Panc1 (cell line): ENCODE measurements around the gene WNK4. TPM values are rescaled to one million over a fixed set of nuclear protein-coding genes. Genes with fewer than 3 reads are reported as not detected.

ENCODE experiments used
- ATAC-seq: fragments of 200-7000 bp; cut with Tn5 transposase; 2 replicates; pipeline ENCODE4 v1.9.1; 2020; ENCODE audit warnings: mild to moderate bottlenecking, moderate library complexity
- BruUV-seq: library from RNA; stranded (reverse); fragments of 400-500 nt; replicated peaks from 2 replicates; lab custom pipeline; 2021; lab: Mats Ljungman, UMichigan
- CTCF ChIA-PET: fragments of 300-600 bp; sonication (Branson Sonifier 250); formaldehyde crosslinking; loops from one replicate; lab custom pipeline; 2022; ENCODE audit warnings: antibody characterized with exemption; lab: Charles Lee
- POLR2A ChIA-PET: fragments of 300-600 bp; sonication (Branson Sonifier 250); formaldehyde crosslinking; loops from one replicate; lab custom pipeline; 2022; ENCODE audit warnings: antibody characterized with exemption; lab: Charles Lee
- DNase-seq: peaks from one replicate; pipeline ENCODE4 v3.0.0-alpha.2; 2010; ENCODE audit warnings: low read depth, low spot score
- H3K27ac ChIP-seq: 2 replicates; pipeline ENCODE4 v1.5.1; 2011; ENCODE audit warnings: mild to moderate bottlenecking, low read length, inconsistent platforms
- H3K27me3 ChIP-seq: fragments of 200-500 bp; sonication (Bioruptor generic); 2 replicates; pipeline ENCODE4 v1.6.0; 2014; ENCODE audit warnings: low read length, inconsistent platforms; ENCODE audit not compliant: control insufficient read depth, insufficient read depth
- H3K36me3 ChIP-seq: fragments of 200-500 bp; sonication (Bioruptor generic); 2 replicates; pipeline ENCODE4 v1.5.1; 2014; ENCODE audit warnings: inconsistent platforms, mild to moderate bottlenecking, low read length, moderate library complexity; ENCODE audit not compliant: control insufficient read depth, insufficient read depth
- H3K4me1 ChIP-seq: 2 replicates; pipeline ENCODE4 v1.5.1; 2011; ENCODE audit warnings: inconsistent platforms, mild to moderate bottlenecking, low read length, moderate library complexity; ENCODE audit not compliant: control insufficient read depth, insufficient read depth
- H3K4me3 ChIP-seq, 2 experiments: 2 replicates each; pipeline ENCODE4 v1.5.1; 2011 to 2012; ENCODE audit warnings: low read depth in 2 of 2, low read length in 2 of 2, mild to moderate bottlenecking in 2 of 2, inconsistent platforms in 1 of 2, moderate library complexity in 1 of 2
- H3K9me3 ChIP-seq: fragments of 200-500 bp; sonication (Bioruptor generic); 2 replicates; pipeline ENCODE4 v1.5.1; 2014; ENCODE audit warnings: low read depth, mild to moderate bottlenecking, inconsistent platforms, low read length, moderate library complexity; ENCODE audit not compliant: control insufficient read depth, insufficient read depth
- POLR2AphosphoS5 ChIP-seq: IDR thresholded peaks from 2 replicates; pipeline ENCODE4 v1.6.1; 2012; ENCODE audit warnings: mild to moderate bottlenecking, low read depth, low read length, moderate library complexity
- SIN3A ChIP-seq: IDR thresholded peaks from 2 replicates; pipeline ENCODE4 v1.6.1; 2012; ENCODE audit warnings: low read depth, mild to moderate bottlenecking, low read length, moderate library complexity, borderline replicate concordance; ENCODE audit not compliant: insufficient read depth
- TCF7L2 ChIP-seq: IDR thresholded peaks from 2 replicates; pipeline ENCODE4 v1.6.1; 2011; ENCODE audit warnings: mild to moderate bottlenecking, low read depth, low read length, inconsistent platforms
- in situ Hi-C: cut with HindIII; loops from 2 replicates; pipeline ENCODE4 v1.10.0; 2016; ENCODE audit warnings: low sequenced_read_pairs, low pct_unique_long_range_greater_than_20kb
- intact Hi-C: fragments of 100-400 bp; cut with micrococcal nuclease; formaldehyde crosslinking; loops from one replicate; pipeline ENCODE4 v1.10.0; 2022; ENCODE audit not compliant: unreplicated experiment
- total RNA-seq: library from RNA; stranded (reverse); gene quantifications from one replicate; pipeline ENCODE4 v1.2.1, GENCODE V29; 2021; ENCODE audit not compliant: unreplicated experiment
- TF ChIP-seq, protein P1 (sequence below), 2 experiments: IDR thresholded peaks; 2 replicates each; pipeline ENCODE4 v1.6.1; 2011 to 2012; ENCODE audit warnings: low read depth in 2 of 2, control low read depth in 1 of 2, low read length in 1 of 2, mild to moderate bottlenecking in 1 of 2, moderate library complexity in 1 of 2; ENCODE audit not compliant: insufficient read depth in 1 of 2
- TF ChIP-seq, protein P2 (sequence below): fragments of 450-650 bp; IDR thresholded peaks from 2 replicates; pipeline ENCODE4 v1.5.1; 2017; ENCODE audit warnings: mild to moderate bottlenecking

The WNK4 gene
- total RNA-seq, 1 experiment from 2014 or later = 3.5 TPM

DNA sequence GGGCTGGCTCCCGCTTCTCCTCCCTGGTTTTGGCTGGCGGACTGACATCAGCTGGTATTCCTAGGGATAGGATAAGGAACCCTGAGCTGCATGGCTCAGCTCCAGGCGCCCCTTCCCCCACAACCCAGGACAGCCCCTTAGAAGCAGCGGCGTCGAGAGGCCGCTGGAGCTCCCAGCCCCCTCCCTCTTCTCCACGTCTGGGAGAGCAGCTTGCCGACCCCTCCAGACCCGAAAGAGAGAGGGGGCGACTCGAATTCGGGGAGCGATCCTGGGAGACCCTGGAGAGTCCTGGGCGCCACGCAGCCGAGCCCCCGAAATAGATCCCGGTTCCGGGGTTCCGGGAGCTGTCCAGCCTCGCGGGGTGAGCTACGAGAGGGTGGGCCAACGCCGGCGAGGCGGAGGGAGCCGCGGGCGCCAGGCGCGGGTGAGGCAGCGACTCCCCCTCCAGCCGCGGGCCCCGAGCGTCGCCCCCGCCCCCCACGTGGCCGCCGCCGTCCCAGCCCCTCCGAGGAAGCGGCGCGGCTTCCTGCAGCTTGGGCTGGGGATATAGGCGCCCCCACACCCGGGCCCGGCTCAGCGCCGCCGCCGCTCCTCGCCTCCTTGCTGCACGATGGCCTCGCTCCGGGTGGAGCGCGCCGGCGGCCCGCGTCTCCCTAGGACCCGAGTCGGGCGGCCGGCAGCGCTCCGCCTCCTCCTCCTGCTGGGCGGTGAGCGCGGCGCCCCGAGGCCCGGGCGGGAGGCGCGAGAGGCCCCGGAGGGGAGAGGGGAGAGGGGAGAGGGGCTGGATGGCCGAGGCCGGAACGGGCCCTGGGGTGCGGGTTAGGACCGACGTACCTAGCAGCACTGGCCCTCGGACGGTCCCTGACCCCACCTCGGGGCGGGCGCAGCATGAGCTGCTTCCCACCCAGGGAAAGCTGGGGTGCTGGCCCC lies 19.5 kb upstream of the WNK4 start, which contains the start of gene RAMP2:
TSS of gene RAMP2 (plus strand) at position 576 of the 930 bp plus-strand sequence. CDS start at position 611, 35 bp downstream.
- ChIA-PET POLR2A (interaction anchor here (1.0 kb wide), 1 partner anchor 12 kb away, joined by 5 read pairs; the partner anchor contains the start of gene VPS25), CTCF (no interaction called here)
- in situ Hi-C loops (no loop called here), intact Hi-C loops (no loop called here)
- ATAC-seq (peak; percentile 58), DNase-seq (no peak)
- H3K36me3 ChIP-seq = no peaks in the 10 kb centered on the region
- no peaks in the 10 kb centered on the region for H3K4me1 ChIP-seq
- peak within 1 kb of the TSS; percentile 26 to 28; a peak in 3 of 4 replicates for H3K4me3 ChIP-seq
- no peak for TF ChIP-seq TCF7L2
- TF ChIP-seq, protein P1, sequence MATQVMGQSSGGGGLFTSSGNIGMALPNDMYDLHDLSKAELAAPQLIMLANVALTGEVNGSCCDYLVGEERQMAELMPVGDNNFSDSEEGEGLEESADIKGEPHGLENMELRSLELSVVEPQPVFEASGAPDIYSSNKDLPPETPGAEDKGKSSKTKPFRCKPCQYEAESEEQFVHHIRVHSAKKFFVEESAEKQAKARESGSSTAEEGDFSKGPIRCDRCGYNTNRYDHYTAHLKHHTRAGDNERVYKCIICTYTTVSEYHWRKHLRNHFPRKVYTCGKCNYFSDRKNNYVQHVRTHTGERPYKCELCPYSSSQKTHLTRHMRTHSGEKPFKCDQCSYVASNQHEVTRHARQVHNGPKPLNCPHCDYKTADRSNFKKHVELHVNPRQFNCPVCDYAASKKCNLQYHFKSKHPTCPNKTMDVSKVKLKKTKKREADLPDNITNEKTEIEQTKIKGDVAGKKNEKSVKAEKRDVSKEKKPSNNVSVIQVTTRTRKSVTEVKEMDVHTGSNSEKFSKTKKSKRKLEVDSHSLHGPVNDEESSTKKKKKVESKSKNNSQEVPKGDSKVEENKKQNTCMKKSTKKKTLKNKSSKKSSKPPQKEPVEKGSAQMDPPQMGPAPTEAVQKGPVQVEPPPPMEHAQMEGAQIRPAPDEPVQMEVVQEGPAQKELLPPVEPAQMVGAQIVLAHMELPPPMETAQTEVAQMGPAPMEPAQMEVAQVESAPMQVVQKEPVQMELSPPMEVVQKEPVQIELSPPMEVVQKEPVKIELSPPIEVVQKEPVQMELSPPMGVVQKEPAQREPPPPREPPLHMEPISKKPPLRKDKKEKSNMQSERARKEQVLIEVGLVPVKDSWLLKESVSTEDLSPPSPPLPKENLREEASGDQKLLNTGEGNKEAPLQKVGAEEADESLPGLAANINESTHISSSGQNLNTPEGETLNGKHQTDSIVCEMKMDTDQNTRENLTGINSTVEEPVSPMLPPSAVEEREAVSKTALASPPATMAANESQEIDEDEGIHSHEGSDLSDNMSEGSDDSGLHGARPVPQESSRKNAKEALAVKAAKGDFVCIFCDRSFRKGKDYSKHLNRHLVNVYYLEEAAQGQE (IDR thresholded peaks at IDR 0.05; ENCODE audit: insufficient read depth in 1 of 2, low read depth in 2 of 2, low read length in 1 of 2) = peak; percentile 61 to 74
- H3K27ac ChIP-seq = no peak within 1 kb of the TSS
- H3K9me3 ChIP-seq = no peaks in the 10 kb centered on the region
- H3K27me3 ChIP-seq = no peaks in the 10 kb centered on the region
- no TSS peak for BruUV-seq

DNA sequence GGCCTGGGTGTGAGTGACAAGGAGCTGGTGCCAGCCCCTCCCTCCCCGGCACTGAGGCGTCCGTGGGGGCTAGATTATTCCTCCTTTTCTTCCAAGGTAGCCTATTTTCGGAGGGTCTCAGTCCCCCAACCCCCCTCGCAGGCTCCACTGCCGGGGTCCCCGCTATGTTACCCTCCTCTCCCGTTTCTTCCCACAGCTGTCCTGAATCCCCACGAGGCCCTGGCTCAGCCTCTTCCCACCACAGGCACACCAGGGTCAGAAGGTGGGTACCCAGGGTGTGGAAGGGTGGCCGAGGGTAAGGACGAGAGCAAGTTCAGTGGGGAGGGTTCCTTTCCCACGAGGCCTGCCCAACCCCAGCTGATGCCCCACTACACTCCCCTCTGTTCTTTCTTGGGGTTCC lies 18.8 kb upstream of the WNK4 start:
- ATAC-seq (no peak), DNase-seq (no peak)
- Histone ChIP-seq H3K36me3 (no peaks in the 10 kb centered on the region), H3K9me3 (no peaks in the 10 kb centered on the region), H3K4me3 (peak overlapping the region; percentile 26 to 28; a peak in 2 of 4 replicates), H3K4me1 (no peaks in the 10 kb centered on the region), H3K27me3 (no peaks in the 10 kb centered on the region), H3K27ac (no peak overlapping the region)
- ChIA-PET POLR2A (no interaction called here), CTCF (no interaction called here)
- intact Hi-C loops = no loop called here
- in situ Hi-C loops = no loop called here
- no TSS peak for BruUV-seq
- TF ChIP-seq TCF7L2 = no peak
- TF ChIP-seq, protein P2, sequence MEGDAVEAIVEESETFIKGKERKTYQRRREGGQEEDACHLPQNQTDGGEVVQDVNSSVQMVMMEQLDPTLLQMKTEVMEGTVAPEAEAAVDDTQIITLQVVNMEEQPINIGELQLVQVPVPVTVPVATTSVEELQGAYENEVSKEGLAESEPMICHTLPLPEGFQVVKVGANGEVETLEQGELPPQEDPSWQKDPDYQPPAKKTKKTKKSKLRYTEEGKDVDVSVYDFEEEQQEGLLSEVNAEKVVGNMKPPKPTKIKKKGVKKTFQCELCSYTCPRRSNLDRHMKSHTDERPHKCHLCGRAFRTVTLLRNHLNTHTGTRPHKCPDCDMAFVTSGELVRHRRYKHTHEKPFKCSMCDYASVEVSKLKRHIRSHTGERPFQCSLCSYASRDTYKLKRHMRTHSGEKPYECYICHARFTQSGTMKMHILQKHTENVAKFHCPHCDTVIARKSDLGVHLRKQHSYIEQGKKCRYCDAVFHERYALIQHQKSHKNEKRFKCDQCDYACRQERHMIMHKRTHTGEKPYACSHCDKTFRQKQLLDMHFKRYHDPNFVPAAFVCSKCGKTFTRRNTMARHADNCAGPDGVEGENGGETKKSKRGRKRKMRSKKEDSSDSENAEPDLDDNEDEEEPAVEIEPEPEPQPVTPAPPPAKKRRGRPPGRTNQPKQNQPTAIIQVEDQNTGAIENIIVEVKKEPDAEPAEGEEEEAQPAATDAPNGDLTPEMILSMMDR = no peak
- no peak for TF ChIP-seq POLR2AphosphoS5
- no peak for TF ChIP-seq SIN3A
- TF ChIP-seq, protein P1 (IDR thresholded peaks at IDR 0.05; ENCODE audit: insufficient read depth in 1 of 2, low read depth in 2 of 2, low read length in 1 of 2) = no peak
